HFFc6 (cell line): Measurements from ENCODE around the gene PICALM. TPM values are rescaled to one million over a fixed set of nuclear protein-coding genes. Genes with fewer than 3 reads are reported as not detected.
"Not testable (repeated sequence)": the region's sequence is repeated elsewhere in the genome, so short reads cannot be mapped to it uniquely, and the experiment has no call there.

ENCODE experiments used
- DNase-seq: peaks from one replicate; pipeline ENCODE4 v3.0.0-alpha.2; 2018
- H3K27ac Mint-ChIP-seq: 2 replicates; pipeline ENCODE4 v1.8.0; 2020; ENCODE audit warnings: mild to moderate bottlenecking, mixed read lengths
- H3K27me3 Mint-ChIP-seq: 2 replicates; pipeline ENCODE4 v1.8.0; 2021; ENCODE audit warnings: mild to moderate bottlenecking, moderate library complexity, mixed read lengths; ENCODE audit not compliant: insufficient read depth
- H3K36me3 Mint-ChIP-seq: 2 replicates; pipeline ENCODE4 v1.8.0; 2021; ENCODE audit warnings: low read depth, mixed read lengths
- H3K4me1 Mint-ChIP-seq: 2 replicates; pipeline ENCODE4 v1.8.0; 2020; ENCODE audit warnings: low read depth, mixed read lengths
- H3K4me3 Mint-ChIP-seq: 2 replicates; pipeline ENCODE4 v1.8.0; 2020; ENCODE audit warnings: mild to moderate bottlenecking, moderate library complexity, mixed read lengths
- H3K9me3 Mint-ChIP-seq: 2 replicates; pipeline ENCODE4 v1.8.0; 2020; ENCODE audit warnings: mild to moderate bottlenecking, mixed read lengths
- CTCF ChIP-seq: fragments of 200-600 bp; sonication (generic); IDR thresholded peaks from 2 replicates; pipeline ENCODE4 v1.5.0; 2021; ENCODE audit warnings: antibody characterized with exemption, mild to moderate bottlenecking
- total RNA-seq, 6 experiments: library from RNA; stranded (reverse); fragmentation: NEBNext Ultra II Directional; extraction: Animal tissue kit (Norgen Biotek cat#: 25700); gene quantifications; 2 replicates in 1 of 6; 3 replicates in 5 of 6; pipeline ENCODE4 v1.2.3, GENCODE V29; 2021

PICALM gene
- total RNA-seq, 6 experiments from 2014 or later, result 193 to 267 (median 244) TPM

- no peak for TF ChIP-seq CTCF
- Mint-ChIP-seq H3K27ac (no peak overlapping the region), H3K4me1 (no peaks in the 10 kb centered on the region), H3K4me3 (no peak overlapping the region), H3K9me3 (no peaks in the 10 kb centered on the region), H3K27me3 (peaks cover 6% of the 10 kb centered on the region), H3K36me3 (peaks cover 4% of the 10 kb centered on the region; the same call in 1 of the 2 replicates)
- no peak for DNase-seq
Measured at GRCh38 chr11:85937835-85938234, 131.0 kb downstream of the PICALM start.

- no peak for TF ChIP-seq CTCF
- H3K27ac Mint-ChIP-seq, result no peak overlapping the region
- H3K36me3 Mint-ChIP-seq, result peaks cover 4% of the 10 kb centered on the region; the same call in 1 of the 2 replicates
Measured at GRCh38 chr11:85935751-85936150, 133.1 kb downstream of the PICALM start.

GRCh38 chr11:85934596-85935169 is 134.2 kb downstream of the PICALM start:
- no peaks in the 10 kb centered on the region for H3K4me1 Mint-ChIP-seq
- peaks cover 6% of the 10 kb centered on the region; the same call in 1 of the 2 replicates for H3K9me3 Mint-ChIP-seq
- no peak overlapping the region for H3K4me3 Mint-ChIP-seq
- no peak overlapping the region for H3K27ac Mint-ChIP-seq
- peaks cover 4% of the 10 kb centered on the region; the same call in 1 of the 2 replicates for H3K36me3 Mint-ChIP-seq
- H3K27me3 Mint-ChIP-seq, result peaks cover 6% of the 10 kb centered on the region
- DNase-seq, result no peak
- TF ChIP-seq CTCF, result no peak

More at GRCh38 chr11:85935751-85936150, 133.1 kb downstream of the PICALM start:
- no peaks in the 10 kb centered on the region for H3K9me3 Mint-ChIP-seq
- DNase-seq, result no peak
- H3K4me1 Mint-ChIP-seq, result no peaks in the 10 kb centered on the region
- H3K4me3 Mint-ChIP-seq, result no peak overlapping the region
- H3K27me3 Mint-ChIP-seq, result peaks cover 6% of the 10 kb centered on the region

GRCh38 chr11:85930879-85931366 is 138.0 kb downstream of the PICALM start:
- no peaks in the 10 kb centered on the region for H3K4me1 Mint-ChIP-seq
- H3K27ac Mint-ChIP-seq, result no peak overlapping the region
- TF ChIP-seq CTCF, result no peak
- no peak overlapping the region for H3K4me3 Mint-ChIP-seq
- DNase-seq, result no peak
- H3K9me3 Mint-ChIP-seq, result peaks cover 12% of the 10 kb centered on the region
- H3K36me3 Mint-ChIP-seq, result peaks cover 5% of the 10 kb centered on the region
- H3K27me3 Mint-ChIP-seq, result peaks cover 16% of the 10 kb centered on the region

GRCh38 chr11:85926653-85927214 is 142.2 kb downstream of the PICALM start:
- not testable (repeated sequence) for H3K4me1 Mint-ChIP-seq, H3K4me3 Mint-ChIP-seq, DNase-seq, H3K36me3 Mint-ChIP-seq, H3K27ac Mint-ChIP-seq
- H3K27me3 Mint-ChIP-seq, result peaks cover 38% of the 10 kb centered on the region
- H3K9me3 Mint-ChIP-seq, result peaks cover 12% of the 10 kb centered on the region

- no peaks in the 10 kb centered on the region for H3K9me3 Mint-ChIP-seq
- DNase-seq, result no peak
- no peaks in the 10 kb centered on the region for H3K36me3 Mint-ChIP-seq
- no peak overlapping the region for H3K27ac Mint-ChIP-seq
- H3K4me1 Mint-ChIP-seq, result no peaks in the 10 kb centered on the region
- H3K27me3 Mint-ChIP-seq, result peaks cover 45% of the 10 kb centered on the region
- H3K4me3 Mint-ChIP-seq, result no peak overlapping the region
- TF ChIP-seq CTCF, result no peak
Measured at GRCh38 chr11:85923455-85923854, 145.4 kb downstream of the PICALM start.
